ENCODE measurements around the gene CHST11.

The CHST11 gene

GRCh38 chr12:104662203-104662602 is 205.5 kb downstream of the CHST11 start:
- DNase-seq: no peak

- DNase-seq: no peak
Observed at GRCh38 chr12:104662908-104663307, 206.2 kb downstream of the CHST11 start.

GRCh38 chr12:104664351-104664750 is 207.6 kb downstream of the CHST11 start:
- DNase-seq: no peak

GRCh38 chr12:104665296-104665695 is 208.5 kb downstream of the CHST11 start:
- no peak for DNase-seq

GRCh38 chr12:104667139-104667538 is 210.4 kb downstream of the CHST11 start:
- no peak for DNase-seq

- DNase-seq: no peak
Observed at GRCh38 chr12:104668274-104668718, 211.5 kb downstream of the CHST11 start.

- peak; percentile 37 for DNase-seq
Observed at GRCh38 chr12:104669089-104669721, 212.5 kb downstream of the CHST11 start.

- DNase-seq: no peak
Observed at GRCh38 chr12:104669851-104670337, 213.1 kb downstream of the CHST11 start.

GRCh38 chr12:104670439-104671408 is 214.0 kb downstream of the CHST11 start:
- DNase-seq: peak; percentile 11

- peak; percentile 26 for DNase-seq
Observed at GRCh38 chr12:104671409-104672095, 214.8 kb downstream of the CHST11 start.

GRCh38 chr12:104672096-104672445 is 215.3 kb downstream of the CHST11 start:
- no peak for DNase-seq

- DNase-seq: no peak
Observed at GRCh38 chr12:104672501-104673265, 215.9 kb downstream of the CHST11 start.

- DNase-seq: no peak
Observed at GRCh38 chr12:104673294-104673693, 216.5 kb downstream of the CHST11 start.

- no peak for DNase-seq
Observed at GRCh38 chr12:104673696-104674482, 217.1 kb downstream of the CHST11 start.

GRCh38 chr12:104676636-104677035 is 219.9 kb downstream of the CHST11 start:
- DNase-seq: no peak

- DNase-seq: no peak
Observed at GRCh38 chr12:104677441-104678089, 220.8 kb downstream of the CHST11 start.

GRCh38 chr12:104680070-104680469 is 223.3 kb downstream of the CHST11 start:
- peak; percentile 2 for DNase-seq

- DNase-seq: no peak
Observed at GRCh38 chr12:104680491-104680890, 223.7 kb downstream of the CHST11 start.

GRCh38 chr12:104681012-104681690 is 224.4 kb downstream of the CHST11 start:
- no peak for DNase-seq

- DNase-seq: no peak
Observed at GRCh38 chr12:104682790-104683279, 226.1 kb downstream of the CHST11 start.
